PC-9 (cell line): ENCODE results near the gene FUOM. TPM values are rescaled to one million over a fixed set of nuclear protein-coding genes. Genes with fewer than 3 reads are reported as not detected.

ENCODE experiments used
- BruUV-seq: library from RNA; stranded (reverse); fragments of 400-500 nt; replicated peaks from 2 replicates; lab custom pipeline; 2021; lab: Mats Ljungman, UMichigan
- CTCF ChIA-PET: fragments of 300-600 bp; sonication (Branson Sonifier 250); formaldehyde crosslinking; loops from one replicate; lab custom pipeline; 2022; ENCODE audit warnings: antibody characterized with exemption; lab: Charles Lee
- POLR2A ChIA-PET: fragments of 300-600 bp; sonication (Branson Sonifier 250); formaldehyde crosslinking; loops from one replicate; lab custom pipeline; 2022; ENCODE audit warnings: antibody characterized with exemption; ENCODE audit not compliant: unreplicated experiment; lab: Charles Lee
- DNase-seq, 2 experiments: peaks; one replicate each; pipeline versions ENCODE4 v3.0.0 to v3.0.0-alpha.2; 2015 to 2022; ENCODE audit warnings: mixed read lengths in 1 of 2
- H2AFZ ChIP-seq: fragments of 200-600 bp; sonication (generic); 2 replicates; pipeline ENCODE4 v1.8.1; 2017; ENCODE audit warnings: antibody characterized with exemption
- H3F3A ChIP-seq: fragments of 200-600 bp; sonication (generic); 2 replicates; pipeline ENCODE4 v1.8.1; 2017; ENCODE audit warnings: antibody characterized with exemption, mild to moderate bottlenecking, low read depth; ENCODE audit not compliant: insufficient read depth
- H3K27ac ChIP-seq: fragments of 200-600 bp; sonication (generic); 2 replicates; pipeline ENCODE4 v1.6.1; 2016; ENCODE audit warnings: mixed run types
- H3K27me3 ChIP-seq: fragments of 200-600 bp; sonication (generic); 2 replicates; pipeline ENCODE4 v1.6.1; 2016; ENCODE audit warnings: low read depth, mixed run types; ENCODE audit not compliant: insufficient read depth
- H3K36me3 ChIP-seq: fragments of 200-600 bp; sonication (generic); 2 replicates; pipeline ENCODE4 v1.6.1; 2016; ENCODE audit warnings: low read depth, mixed run types
- H3K4me1 ChIP-seq: fragments of 200-600 bp; sonication (generic); replicated peaks from 2 replicates; pipeline ENCODE4 v1.6.1; 2016; ENCODE audit warnings: mixed run types; ENCODE audit not compliant: insufficient read depth
- H3K4me2 ChIP-seq: fragments of 200-600 bp; sonication (generic); 2 replicates; pipeline ENCODE4 v1.6.1; 2017; ENCODE audit warnings: mixed run types
- H3K4me3 ChIP-seq: fragments of 200-600 bp; sonication (generic); 2 replicates; pipeline ENCODE4 v1.6.1; 2016; ENCODE audit warnings: mixed run types
- H3K79me2 ChIP-seq: fragments of 200-600 bp; sonication (generic); 2 replicates; pipeline ENCODE4 v1.6.1; 2017; ENCODE audit warnings: low read depth, mixed run types
- H3K9me2 ChIP-seq: fragments of 200-600 bp; sonication (generic); 2 replicates; pipeline ENCODE4 v1.8.1; 2017; ENCODE audit warnings: mild to moderate bottlenecking; ENCODE audit not compliant: insufficient read depth
- H3K9me3 ChIP-seq: fragments of 200-600 bp; sonication (generic); 2 replicates; pipeline ENCODE4 v1.8.1; 2016; ENCODE audit warnings: low read depth; ENCODE audit not compliant: insufficient read depth
- H4K20me1 ChIP-seq: fragments of 200-600 bp; sonication (generic); 2 replicates; pipeline ENCODE4 v1.8.1; 2017; ENCODE audit not compliant: insufficient read depth
- CTCF ChIP-seq: fragments of 200-600 bp; sonication (generic); conservative IDR thresholded peaks from 2 replicates; pipeline ENCODE4 v1.6.1; 2017; ENCODE audit warnings: mixed run types, antibody characterized with exemption, mild to moderate bottlenecking, moderate library complexity
- EZH2 ChIP-seq: fragments of 200-600 bp; sonication (generic); IDR thresholded peaks from 2 replicates; pipeline ENCODE4 v1.8.0; 2017; ENCODE audit warnings: antibody characterized with exemption, low read depth
- intact Hi-C: fragments of 100-400 bp; cut with micrococcal nuclease; formaldehyde crosslinking; loops from one replicate; pipeline ENCODE4 v1.10.0; 2022; ENCODE audit not compliant: unreplicated experiment
- total RNA-seq: library from RNA; stranded (reverse); gene quantifications from 2 replicates; pipeline ENCODE4 v1.2.3, GENCODE V29; 2021

Gene FUOM
- total RNA-seq, 1 experiment from 2014 or later = 7.4 TPM

GRCh38 chr10:133403784-133404183 lies 46.0 kb upstream of the FUOM start:
- no peaks in the 10 kb centered on the region for H3K4me1 ChIP-seq
- H3F3A ChIP-seq = no peaks in the 10 kb centered on the region
- ChIA-PET POLR2A (no interaction called here), CTCF (no interaction called here)
- no peaks in the 10 kb centered on the region for H3K9me2 ChIP-seq
- H3K4me2 ChIP-seq = no peak overlapping the region
- no peaks in the 10 kb centered on the region for H3K27me3 ChIP-seq
- no peaks in the 10 kb centered on the region for H4K20me1 ChIP-seq
- H3K27ac ChIP-seq = no peak overlapping the region
- peaks cover 10% of the 10 kb centered on the region; the same call in 1 of the 2 replicates for H3K79me2 ChIP-seq
- intact Hi-C loops = no loop called here
- no peaks in the 10 kb centered on the region for H3K9me3 ChIP-seq
- no peak for DNase-seq
- no peak for TF ChIP-seq EZH2
- no peak for TF ChIP-seq CTCF
- no peak overlapping the region for H2AFZ ChIP-seq
- H3K4me3 ChIP-seq = no peak overlapping the region
- H3K36me3 ChIP-seq = no peaks in the 10 kb centered on the region; the same call in 1 of the 2 replicates
- BruUV-seq = no TSS peak

DNA sequence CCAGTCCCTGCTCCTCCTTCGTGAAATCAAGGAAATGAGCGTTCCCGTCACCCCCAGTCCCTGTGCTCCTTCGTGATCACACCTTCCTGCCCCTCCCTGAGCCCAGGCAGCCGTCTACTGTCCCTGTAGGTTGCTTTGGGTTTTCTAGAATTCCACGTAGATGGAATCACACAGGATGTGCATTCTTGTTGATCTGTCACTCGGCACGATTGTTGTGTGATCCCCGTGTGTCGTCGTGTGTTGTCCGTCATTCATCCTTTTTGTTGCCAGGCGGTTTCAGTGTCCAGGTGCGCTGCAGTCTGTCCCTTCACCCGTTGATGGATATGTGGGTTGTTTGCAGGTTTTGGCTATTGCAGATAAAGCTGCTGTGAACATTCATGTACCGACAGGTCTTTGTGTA lies 45.5 kb upstream of the FUOM start:
- Histone ChIP-seq H3K36me3 (no peaks in the 10 kb centered on the region; the same call in 1 of the 2 replicates), H3K4me1 (no peaks in the 10 kb centered on the region), H3K9me3 (no peaks in the 10 kb centered on the region), H3F3A (no peaks in the 10 kb centered on the region), H3K4me2 (no peak overlapping the region), H3K27ac (no peak overlapping the region), H2AFZ (no peak overlapping the region), H4K20me1 (no peaks in the 10 kb centered on the region), H3K9me2 (no peaks in the 10 kb centered on the region), H3K79me2 (peaks cover 6% of the 10 kb centered on the region; the same call in 1 of the 2 replicates), H3K27me3 (no peaks in the 10 kb centered on the region), H3K4me3 (no peak overlapping the region)
- BruUV-seq = no TSS peak
- CTCF ChIA-PET = no interaction called here
- DNase-seq = no peak
- intact Hi-C loops = no loop called here
- no peak for TF ChIP-seq CTCF
- no peak for TF ChIP-seq EZH2
- POLR2A ChIA-PET = no interaction called here

DNA sequence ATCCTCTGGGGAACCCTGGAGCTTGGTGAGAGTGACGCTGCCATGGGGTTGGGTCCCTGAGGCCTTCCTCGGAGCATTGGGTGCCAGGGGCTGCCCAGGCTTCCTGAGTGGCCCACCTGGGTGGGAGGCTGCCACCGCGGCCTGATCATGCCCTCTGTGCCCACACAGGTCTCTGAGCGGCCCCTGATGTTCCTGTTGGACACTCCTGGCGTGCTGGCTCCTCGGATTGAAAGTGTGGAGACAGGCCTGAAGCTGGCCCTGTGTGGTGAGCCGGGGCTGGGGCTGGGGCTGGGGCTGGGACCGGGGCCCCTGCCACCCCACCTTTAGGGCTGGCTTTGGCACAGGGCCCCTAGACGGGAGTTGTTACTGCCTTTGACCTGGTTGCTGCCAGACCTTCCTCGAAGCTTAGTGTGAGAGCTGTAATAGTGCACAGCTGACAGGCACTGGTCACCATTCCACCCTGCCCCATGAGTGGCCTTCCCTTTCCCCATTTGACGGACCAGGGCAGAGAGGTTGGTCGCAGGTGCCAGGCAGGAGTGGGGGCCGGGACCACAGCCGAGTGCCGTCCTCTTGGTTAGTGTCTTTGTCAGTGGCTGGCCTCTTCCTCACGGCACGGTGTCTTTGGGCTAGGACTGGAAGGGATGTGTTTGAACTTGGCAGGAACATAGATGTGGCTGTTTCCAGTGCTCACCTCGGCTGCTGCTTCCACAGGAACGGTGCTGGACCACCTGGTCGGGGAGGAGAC lies 44.3 kb upstream of the FUOM start:
- CTCF ChIA-PET = no interaction called here
- BruUV-seq = no TSS peak
- H3K79me2 ChIP-seq = 0 out of 2 replicates have a peak, but pooled peaks cover 5% of the 10 kb centered on the region

More for the DNA sequence above, 44.3 kb upstream of the FUOM start:
- Histone ChIP-seq H3F3A (no peaks in the 10 kb centered on the region), H3K4me2 (no peak overlapping the region), H3K4me1 (no peaks in the 10 kb centered on the region), H3K27me3 (no peaks in the 10 kb centered on the region), H3K36me3 (no peaks in the 10 kb centered on the region; the same call in 1 of the 2 replicates), H2AFZ (no peak overlapping the region), H3K9me2 (no peaks in the 10 kb centered on the region), H3K9me3 (no peaks in the 10 kb centered on the region), H3K27ac (no peak overlapping the region), H4K20me1 (no peaks in the 10 kb centered on the region), H3K4me3 (no peak overlapping the region)
- intact Hi-C loops = no loop called here
- POLR2A ChIA-PET = no interaction called here
- no peak for DNase-seq
- TF ChIP-seq EZH2 (no peak), CTCF (no peak)
